RKO (cell line): ENCODE measurements around the gene NSDHL.
A peak's percentile ranks its signal among the peaks of the same experiment; 100 is the strongest.
"Not testable (repeated sequence)": the region's sequence is repeated elsewhere in the genome, so short reads cannot be mapped to it uniquely, and the experiment has no call there.

Source experiments
- DNase-seq: peaks from one replicate; pipeline ENCODE4 v3.0.0-alpha.2; 2016; ENCODE audit warnings: low spot score

NSDHL gene

GRCh38 chrX:152895121-152895520 lies 64.3 kb downstream of the NSDHL start:
- no peak for DNase-seq

GRCh38 chrX:152895724-152896420 lies 65.0 kb downstream of the NSDHL start:
- no peak for DNase-seq

- DNase-seq, result peak; percentile 35
Measured at GRCh38 chrX:152896450-152896849, 65.6 kb downstream of the NSDHL start.

- no peak for DNase-seq
Measured at GRCh38 chrX:152897222-152898131, 66.6 kb downstream of the NSDHL start, which contains the start of gene ZNF185. Gene ZNF185 (plus strand): TSS chrX:152898067. CDS start chrX:152914490, 16,423 bp downstream.

GRCh38 chrX:152898442-152898841 lies 67.6 kb downstream of the NSDHL start:
- DNase-seq, result no peak

- DNase-seq, result no peak
Measured at GRCh38 chrX:152899111-152899873, 68.4 kb downstream of the NSDHL start.

GRCh38 chrX:152899874-152900719 lies 69.2 kb downstream of the NSDHL start:
- DNase-seq, result no peak

GRCh38 chrX:152900937-152901445 lies 70.1 kb downstream of the NSDHL start:
- DNase-seq, result no peak

- DNase-seq, result no peak
Measured at GRCh38 chrX:152901816-152902501, 71.1 kb downstream of the NSDHL start.

- DNase-seq, result no peak
Measured at GRCh38 chrX:152902502-152902820, 71.6 kb downstream of the NSDHL start.

- DNase-seq, result no peak
Measured at GRCh38 chrX:152903589-152903988, 72.7 kb downstream of the NSDHL start.

- peak; percentile 65 for DNase-seq
Measured at GRCh38 chrX:152904151-152905080, 73.6 kb downstream of the NSDHL start.

GRCh38 chrX:152905081-152905420 lies 74.2 kb downstream of the NSDHL start:
- no peak for DNase-seq

GRCh38 chrX:152907084-152907651 lies 76.3 kb downstream of the NSDHL start:
- DNase-seq, result no peak

GRCh38 chrX:152908486-152908885 lies 77.6 kb downstream of the NSDHL start:
- no peak for DNase-seq

GRCh38 chrX:152910018-152910417 lies 79.2 kb downstream of the NSDHL start:
- not testable (repeated sequence) for DNase-seq

- DNase-seq, result no peak
Measured at GRCh38 chrX:152912106-152912505, 81.2 kb downstream of the NSDHL start.

GRCh38 chrX:152912641-152913040 lies 81.8 kb downstream of the NSDHL start:
- no peak for DNase-seq

GRCh38 chrX:152913346-152913745 lies 82.5 kb downstream of the NSDHL start:
- DNase-seq, result no peak
